HG02571 (cell line): Measurements from ENCODE around the gene SYS1.

Source experiments
- ATAC-seq: cut with Tn5 transposase; IDR thresholded peaks from one replicate; pipeline ENCODE4 v1.9.1; 2021; ENCODE audit warnings: mild to moderate bottlenecking, moderate library complexity; ENCODE audit not compliant: unreplicated experiment

The SYS1 gene

DNA sequence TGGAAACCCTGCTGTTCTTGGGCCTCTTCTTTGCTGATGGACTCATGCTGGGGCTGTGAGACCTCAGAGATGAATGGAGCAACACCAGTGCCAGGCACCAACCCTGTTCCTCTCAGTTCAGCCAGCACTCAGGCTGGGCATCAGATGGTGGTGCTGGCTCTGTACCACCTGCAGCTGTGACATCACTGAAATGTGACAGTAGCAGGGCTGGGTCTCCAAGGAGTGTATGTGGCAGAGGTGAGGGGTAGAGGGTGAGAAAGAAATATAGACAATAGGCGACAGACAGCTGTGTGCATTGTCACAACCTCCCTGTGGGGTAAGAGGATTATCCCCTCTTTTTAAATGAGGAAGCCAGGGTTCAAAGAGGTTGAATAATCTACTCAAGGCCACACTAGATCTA lies 15.2 kb downstream of the SYS1 start, which contains the start of gene TP53TG5:
Gene TP53TG5 (minus strand): TSS at position 135 of the 400 bp plus-strand sequence. CDS start 89 bp downstream, at position 46.
- ATAC-seq = no peak

DNA sequence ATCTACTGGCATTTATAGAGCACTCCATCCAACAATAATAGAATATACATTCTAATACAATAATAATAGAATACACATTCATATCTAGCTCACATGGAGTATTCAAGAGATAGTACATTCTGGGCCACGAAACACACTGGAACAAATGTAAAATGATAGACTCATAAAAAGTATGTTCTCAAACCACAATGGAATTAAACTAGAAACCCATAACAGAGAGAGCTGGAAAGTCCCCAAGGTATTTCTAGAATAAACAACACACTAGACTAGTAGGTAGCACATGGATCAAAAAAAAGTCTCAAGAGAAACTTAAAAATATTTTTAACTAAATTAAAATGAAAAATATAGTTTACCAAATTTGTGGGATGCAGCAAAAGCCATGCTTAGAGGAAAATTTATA lies 24.3 kb downstream of the SYS1 start:
- no peak for ATAC-seq

DNA sequence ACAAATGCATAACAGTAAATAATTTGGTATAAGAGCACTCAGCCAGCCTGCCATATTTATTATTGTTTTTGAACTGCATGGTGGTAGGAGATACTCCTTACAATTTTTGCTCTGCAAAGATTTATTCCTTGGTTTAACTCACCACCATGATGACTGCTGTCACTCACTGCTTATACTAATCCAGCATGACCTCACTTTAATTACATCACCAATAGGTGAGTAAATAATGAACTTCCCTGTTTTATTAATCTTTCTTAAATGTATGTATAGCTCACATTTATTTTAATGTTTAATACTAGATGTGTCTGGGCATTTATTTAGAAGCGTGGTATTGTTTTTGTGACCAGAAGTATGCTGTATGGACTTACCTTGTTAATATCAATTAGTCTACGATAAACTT lies 28.0 kb downstream of the SYS1 start:
- ATAC-seq = no peak

DNA sequence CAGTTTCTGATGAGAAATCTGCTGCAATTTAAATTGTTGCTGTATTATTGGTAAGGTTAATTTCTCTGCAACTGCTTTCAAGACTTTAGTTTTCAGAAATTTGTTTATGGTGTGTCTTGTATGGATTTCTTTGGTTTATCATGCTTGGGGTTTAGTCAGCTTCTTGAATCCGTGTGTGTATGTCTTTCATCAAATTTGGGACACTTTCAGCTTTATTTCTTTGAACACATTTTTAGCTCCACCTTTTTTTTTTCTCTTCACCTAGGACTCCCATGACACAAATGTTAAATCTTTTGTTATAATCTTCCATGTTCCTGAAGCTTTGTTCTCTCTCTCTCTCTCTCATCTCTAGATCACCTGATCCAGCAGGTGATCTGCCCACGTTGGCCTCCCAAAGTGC lies 28.6 kb downstream of the SYS1 start:
- no peak for ATAC-seq

DNA sequence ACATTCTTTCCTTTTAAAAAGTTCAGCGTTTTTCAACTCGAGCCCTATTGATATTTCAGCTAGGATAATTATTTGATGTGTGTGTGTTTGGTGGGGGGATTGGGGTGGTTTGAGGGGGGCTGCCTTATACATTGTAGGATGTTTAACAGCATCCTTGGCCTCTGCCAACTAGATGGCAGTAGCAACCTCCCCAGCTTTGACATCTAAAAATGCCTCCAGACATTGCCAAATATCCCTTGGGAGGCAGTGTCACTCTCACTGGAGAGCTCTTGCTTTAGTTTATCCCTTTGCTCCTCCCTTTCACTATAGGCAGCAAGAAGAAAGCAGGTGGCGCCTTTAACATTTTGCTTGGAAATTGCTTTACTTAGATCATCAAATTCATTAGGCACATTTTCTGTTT lies 29.8 kb downstream of the SYS1 start:
- ATAC-seq = no peak

DNA sequence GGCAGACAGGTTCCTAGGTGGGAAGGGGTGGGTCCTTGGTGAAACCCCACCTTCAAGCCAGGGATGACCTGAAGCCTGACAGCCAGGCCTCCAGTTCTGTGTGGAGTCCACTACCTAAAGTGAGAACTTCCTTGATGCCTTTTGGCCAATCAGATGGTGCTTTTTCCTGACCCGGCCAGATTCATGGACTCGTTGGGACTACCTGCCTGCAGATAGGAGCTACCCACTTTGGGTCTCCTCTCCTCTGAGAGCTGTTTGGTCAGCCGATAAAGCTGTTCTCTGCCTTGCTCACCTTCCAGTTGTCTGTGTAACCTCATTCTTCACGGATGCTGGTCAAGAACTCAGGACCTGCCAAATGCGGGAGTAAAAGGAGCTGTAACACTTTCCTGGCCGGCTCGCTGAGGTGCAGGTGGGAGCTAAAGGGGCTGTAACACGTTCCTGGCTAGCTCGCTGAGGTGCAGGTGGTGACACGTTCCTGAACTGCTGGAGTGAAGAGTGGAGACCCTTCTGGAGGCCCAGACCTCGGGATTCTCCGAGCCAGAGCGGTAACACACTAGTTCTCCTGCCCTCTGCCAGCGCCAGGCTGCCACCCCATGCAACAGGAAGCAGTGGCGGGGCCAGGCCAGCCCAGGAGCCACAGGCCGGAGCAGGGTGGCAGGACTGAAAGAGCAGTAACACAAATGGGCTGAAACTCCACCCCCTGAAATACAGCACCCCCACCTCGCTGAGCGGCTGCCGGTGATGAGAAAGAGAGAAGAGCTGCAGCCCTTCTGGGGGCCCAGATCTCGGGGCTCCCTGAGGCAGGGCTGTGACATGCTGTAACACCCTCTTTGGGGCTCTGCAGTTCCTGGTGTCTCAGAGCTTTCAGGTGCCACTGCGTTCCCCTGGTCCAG lies 31.5 kb downstream of the SYS1 start:
- ATAC-seq = no peak

DNA sequence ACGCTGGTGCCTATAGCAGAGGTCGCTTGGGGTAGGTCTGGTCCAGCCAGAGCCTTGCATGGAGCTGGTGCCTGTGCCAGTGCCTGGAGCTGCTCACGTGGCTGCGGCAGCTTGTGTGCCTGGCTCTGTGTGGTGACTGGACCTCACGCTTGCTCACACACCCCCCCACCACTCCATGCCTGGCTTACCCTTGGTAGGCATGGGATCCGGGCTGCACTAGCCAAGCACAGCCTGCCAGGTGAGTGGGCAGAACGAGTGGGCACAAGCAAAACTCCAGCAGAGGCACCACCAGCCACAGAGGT lies 32.1 kb downstream of the SYS1 start:
- ATAC-seq = no peak

DNA sequence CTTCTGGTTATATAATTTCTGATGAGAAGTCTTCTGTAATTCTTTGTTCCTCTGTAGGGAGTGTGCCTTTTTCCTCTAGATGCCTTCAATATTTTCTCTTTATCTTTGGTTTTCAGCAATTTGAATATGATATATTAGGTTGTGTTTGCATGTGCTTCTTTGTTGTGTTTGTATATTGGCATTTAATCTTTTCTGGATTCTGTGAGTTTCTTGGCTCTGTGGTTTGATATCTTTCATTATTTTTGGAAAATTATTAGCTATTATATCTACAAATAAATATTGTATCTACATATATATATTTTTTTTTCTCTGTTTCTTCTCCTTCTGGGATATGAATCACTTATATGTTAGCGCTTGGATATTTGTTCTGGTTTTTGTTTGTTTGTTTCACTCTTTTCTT lies 36.1 kb downstream of the SYS1 start:
- ATAC-seq = no peak

DNA sequence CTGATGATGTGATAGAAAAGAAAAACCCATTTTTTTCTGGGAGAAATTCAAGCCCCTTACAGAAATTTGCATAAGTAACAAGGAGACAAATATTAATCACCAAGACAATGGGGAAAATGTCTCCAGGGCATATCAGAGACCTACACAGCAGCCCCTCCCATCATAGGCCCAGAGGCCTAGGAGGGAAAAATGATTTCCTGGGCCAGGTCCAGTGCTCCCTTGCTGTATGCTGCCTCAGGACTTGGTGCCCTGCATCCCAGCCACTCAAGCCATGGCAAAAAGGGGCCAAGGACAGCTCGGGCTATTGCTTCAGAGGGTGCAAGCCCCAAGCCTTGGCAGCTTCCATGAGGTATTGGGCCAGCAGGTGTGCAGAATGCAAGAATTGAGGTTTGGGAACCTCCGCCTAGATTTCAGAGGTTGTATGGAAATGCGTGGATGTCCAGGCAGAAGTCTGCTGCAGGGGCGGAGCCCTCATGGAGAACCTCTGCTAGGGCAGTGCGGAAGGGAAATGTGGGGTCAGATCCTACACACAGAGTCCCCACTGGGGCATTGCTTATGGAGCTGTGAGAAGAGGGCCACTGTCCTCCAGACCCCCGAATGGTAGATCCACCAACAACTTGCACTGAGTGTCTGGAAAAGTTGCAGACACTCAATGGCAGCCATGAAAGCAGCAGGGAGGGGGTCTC lies 37.5 kb downstream of the SYS1 start:
- no peak for ATAC-seq

DNA sequence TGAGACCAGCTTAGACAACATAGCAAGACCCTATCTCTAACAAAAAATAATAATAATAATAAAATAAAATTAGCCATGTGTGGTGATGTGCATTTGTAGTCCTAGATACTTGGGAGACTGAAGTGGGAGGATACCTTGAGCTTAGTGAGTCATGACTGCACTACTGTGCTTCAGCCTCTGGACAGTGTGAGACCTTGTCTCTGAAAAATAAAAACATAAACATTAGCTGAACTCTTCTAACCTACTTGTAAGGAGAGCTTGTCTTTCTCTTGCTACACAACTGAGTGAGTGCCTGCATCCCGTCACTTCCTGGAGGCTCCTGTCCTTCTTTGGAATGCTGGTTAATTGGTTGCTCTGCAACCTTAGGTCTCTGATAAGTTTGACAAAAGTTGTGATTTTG lies 40.0 kb downstream of the SYS1 start:
- ATAC-seq = no peak

DNA sequence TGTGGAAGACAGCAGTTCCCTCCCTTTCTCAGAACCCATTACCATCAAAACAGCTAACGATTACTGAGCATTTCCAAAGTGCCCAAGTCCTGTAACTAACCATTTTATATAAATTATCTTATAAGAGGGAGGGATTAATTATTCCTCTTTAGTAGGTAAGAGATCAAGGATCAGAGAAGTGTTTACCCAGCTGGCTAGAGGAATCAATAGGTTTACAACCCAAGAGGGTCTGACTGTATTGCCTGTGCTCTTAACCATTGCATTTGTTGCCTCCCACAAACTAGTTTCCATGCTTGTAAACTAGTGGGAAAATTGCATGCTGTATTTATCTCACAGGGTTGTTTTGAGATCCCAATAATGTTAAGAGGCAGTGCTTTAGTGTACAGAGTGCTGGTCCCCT lies 41.5 kb downstream of the SYS1 start:
- no peak for ATAC-seq

DNA sequence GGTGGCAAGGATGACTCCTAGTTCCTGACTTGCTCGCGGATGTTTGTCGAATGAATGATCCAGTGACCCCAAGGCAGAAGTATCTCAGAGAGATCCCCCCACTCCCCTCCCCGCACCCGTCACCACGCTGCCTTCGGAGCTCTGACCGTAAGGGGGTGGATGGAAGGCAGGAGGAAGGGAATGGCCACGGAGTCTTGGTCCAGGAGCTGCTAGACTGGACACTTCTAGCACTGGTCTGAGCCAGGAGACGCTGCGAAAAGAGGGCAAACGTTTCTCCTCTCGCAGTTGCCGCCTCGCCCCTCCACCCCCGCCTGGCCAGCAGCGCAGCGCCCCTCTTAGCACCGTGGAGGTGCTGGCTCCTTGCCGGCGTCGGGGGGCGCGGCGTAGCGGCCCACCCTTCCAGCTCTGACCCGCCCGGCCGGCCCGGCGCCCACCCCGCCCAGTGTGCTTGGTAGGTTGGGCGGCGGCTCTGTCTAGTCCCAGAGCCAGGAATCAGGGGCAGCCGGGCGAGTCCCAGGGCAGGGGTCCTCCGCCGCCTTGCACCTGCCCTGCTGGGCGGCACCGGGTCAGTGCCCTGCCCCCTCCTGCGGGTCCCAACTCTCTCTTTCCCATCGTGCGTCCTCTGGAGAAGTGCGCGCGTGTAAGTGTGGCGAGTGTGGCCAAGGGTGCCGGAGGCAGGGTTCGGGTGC lies 42.8 kb downstream of the SYS1 start:
- ATAC-seq = no peak

DNA sequence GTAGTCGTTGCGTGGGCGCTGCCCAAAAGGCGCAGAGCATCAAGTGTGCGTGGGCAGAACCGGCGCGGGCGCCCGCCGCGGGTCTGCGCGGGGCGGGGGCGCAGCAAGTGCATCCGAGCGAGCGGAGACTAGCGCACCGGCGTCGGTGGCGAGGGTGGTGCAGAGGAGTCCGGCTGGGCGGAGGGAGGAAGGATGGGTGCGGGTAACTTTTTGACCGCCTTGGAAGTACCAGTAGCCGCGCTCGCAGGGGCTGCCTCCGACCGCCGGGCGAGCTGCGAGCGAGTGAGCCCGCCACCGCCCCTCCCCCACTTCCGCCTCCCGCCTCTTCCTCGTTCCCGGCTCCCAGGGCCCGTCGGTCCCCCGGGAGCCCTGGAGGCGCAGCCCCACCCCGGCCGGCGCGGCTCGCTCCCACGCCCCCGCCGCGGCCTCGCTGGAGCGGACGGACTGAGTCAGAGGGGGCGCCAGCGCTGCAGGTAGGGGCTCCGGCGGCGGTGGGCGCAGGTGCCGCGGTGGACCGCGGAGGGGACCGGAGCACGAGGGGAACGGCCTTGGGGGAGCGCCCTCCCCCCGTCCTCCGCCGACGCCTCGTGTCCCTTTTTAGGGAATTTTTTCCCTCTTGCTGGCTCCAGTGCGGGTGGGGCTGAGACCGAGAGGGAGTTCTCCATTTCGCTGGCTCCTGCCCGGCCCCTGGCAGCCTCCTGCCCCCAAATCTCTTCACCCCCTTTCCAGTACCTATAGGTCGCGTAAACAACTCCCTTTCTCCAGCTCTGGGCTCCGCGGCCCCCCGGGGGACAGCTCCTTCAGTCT lies 43.5 kb downstream of the SYS1 start:
- no peak for ATAC-seq

DNA sequence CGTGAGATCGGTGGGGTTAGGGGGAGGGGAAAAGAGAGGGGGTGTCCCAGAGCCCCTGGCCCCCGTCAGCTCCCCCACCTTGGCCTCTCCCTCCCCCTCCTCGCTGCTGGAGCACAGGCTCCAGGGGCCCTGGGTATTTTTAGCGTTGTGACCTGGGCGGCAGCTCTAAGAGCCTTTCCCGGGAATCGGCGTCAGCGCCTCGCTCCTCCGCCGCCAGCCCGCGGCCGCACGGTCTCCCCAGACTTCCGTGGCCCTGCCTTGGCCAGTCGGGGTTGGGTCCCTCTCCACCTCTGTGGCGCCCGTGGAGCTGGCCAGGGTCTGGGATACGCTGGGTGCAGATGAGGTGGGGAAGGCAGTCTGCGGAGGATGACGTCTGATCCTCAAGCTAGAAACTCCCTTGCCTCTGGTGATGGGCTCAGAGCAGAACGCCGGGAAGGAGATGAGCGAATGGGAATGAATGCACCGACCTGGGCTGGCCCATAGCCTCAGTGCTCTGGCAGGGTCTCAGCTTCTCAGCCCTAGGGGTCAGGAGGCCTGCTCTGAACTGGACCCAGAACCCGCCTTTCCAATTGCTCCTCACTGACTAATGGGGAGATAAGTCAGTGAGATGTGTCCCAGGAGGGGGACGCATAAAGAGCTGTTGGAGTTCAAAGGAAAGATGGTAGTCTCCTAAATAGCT lies 44.2 kb downstream of the SYS1 start:
- no peak for ATAC-seq

DNA sequence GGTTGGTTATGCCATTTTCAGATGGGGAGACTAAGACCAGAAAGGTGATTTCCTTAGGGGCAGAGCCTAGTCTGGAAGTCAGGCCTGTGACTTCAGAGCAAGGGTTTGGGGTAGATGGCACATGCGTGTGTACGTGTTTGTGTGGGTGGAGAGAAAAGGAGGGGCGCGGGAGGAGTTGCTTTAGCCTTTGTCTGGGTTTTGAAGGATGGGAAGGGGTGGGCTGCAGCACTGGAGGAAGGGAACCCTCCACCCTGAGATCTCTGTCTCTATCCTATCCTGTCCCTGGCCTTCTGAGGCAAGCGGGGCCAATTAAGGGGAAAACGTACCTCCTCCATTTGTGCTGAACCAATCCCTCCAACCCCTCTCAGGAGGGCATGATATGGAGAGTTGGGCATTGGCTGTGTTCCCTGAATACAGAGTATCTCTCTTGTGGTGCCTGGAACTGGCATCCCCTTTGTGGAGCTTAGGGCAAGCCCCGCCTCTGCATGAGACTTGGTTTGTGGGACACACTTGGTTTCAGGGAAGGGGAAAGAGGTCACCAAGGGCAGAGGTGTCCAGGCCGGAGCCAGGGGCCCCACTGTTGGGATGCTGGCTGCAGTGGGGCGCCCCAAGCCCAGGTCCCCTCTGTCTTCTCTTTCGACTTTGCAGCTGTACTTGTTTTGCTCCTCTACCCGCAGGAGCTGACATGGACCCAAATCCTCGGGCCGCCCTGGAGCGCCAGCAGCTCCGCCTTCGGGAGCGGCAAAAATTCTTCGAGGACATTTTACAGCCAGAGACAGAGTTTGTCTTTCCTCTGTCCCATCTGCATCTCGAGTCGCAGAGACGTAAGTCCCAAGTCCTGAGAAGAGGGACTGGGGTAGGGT lies 45.1 kb downstream of the SYS1 start, which contains the start of gene DBNDD2:
Gene DBNDD2 (plus strand): TSS at position 507 of the 863 bp plus-strand sequence. CDS start 179 bp downstream, at position 686.
- no peak for ATAC-seq

DNA sequence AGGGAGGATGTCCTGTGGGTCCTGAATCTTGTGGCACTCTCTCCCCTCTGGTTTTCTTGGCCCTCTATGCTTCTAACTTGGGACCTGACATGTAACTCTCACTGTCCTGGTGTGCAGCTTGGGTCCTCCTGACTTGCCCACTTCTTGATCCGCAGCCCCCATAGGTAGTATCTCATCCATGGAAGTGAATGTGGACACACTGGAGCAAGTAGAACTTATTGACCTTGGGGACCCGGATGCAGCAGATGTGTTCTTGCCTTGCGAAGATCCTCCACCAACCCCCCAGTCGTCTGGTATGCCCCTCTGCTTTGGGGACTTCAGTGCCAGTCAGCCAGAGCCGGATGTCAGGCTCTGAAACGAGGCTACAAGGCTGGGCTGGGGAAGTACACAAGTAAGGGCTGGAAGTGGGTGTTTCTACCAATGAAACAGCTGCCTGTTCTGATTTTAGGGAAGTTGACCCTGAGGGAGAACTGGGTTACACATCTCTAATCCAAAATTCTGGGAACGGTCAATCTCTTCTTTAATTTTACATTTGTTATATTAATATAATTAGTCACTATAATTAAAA lies 45.8 kb downstream of the SYS1 start:
- no peak for ATAC-seq

DNA sequence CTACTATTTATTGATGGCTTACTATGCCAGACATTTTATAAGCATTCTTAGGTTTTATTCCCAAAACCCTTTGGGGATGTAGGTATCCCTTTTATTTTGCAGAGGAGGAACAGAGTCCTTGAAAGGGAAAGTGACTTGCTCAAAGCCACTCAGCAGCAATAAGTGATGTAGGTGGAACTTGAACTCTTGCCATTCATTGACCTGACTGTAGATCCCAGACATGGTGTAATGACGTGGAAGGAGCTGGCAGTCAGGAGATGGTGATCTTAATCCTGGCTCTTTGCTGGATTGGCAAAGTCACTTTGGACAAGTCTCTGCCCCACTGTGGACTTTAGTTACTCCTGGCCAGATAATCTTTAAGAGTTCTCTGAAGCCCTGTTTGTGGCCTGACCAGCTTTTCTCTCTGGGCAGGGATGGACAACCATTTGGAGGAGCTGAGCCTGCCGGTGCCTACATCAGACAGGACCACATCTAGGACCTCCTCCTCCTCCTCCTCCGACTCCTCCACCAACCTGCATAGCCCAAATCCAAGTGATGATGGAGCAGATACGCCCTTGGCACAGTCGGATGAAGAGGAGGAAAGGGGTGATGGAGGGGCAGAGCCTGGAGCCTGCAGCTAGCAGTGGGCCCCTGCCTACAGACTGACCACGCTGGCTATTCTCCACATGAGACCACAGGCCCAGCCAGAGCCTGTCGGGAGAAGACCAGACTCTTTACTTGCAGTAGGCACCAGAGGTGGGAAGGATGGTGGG lies 46.7 kb downstream of the SYS1 start:
- ATAC-seq = no peak

DNA sequence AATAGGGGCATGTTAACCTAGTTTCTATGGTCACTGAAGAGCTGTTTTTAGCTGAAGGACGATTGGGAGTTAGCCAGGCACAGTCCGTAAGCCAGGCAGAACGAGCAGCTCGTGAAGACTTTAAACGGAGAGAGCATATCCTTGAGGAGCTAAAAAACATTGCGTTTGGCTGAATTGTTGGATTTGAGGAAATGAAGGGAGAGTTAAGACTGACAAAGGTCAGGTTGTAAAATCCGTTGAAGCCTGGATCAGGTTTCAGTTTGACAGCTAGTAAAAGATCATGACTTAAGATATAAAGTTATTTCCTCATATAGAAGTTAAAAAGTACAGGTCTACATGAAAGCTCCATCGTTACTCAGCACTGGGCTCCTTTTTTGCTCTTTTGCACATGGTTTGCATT lies 47.9 kb downstream of the SYS1 start:
- no peak for ATAC-seq
